NOMO-1 treated with DMSO at 0.1 percent for 48 hours (cell line): Measurements from ENCODE around the gene CDH23.

Experiments
- DNase-seq: peaks from one replicate; lab custom pipeline; 2025; ENCODE audit not compliant: unreplicated experiment; lab: John Stamatoyannopoulos, UW

The CDH23 gene

GRCh38 chr10:71671994-71672946 lies 275.6 kb downstream of the CDH23 start:
- DNase-seq: no peak

- DNase-seq: no peak
Observed at GRCh38 chr10:71675295-71675970, 278.7 kb downstream of the CDH23 start.

- no peak for DNase-seq
Observed at GRCh38 chr10:71677261-71677660, 280.5 kb downstream of the CDH23 start.

DNA sequence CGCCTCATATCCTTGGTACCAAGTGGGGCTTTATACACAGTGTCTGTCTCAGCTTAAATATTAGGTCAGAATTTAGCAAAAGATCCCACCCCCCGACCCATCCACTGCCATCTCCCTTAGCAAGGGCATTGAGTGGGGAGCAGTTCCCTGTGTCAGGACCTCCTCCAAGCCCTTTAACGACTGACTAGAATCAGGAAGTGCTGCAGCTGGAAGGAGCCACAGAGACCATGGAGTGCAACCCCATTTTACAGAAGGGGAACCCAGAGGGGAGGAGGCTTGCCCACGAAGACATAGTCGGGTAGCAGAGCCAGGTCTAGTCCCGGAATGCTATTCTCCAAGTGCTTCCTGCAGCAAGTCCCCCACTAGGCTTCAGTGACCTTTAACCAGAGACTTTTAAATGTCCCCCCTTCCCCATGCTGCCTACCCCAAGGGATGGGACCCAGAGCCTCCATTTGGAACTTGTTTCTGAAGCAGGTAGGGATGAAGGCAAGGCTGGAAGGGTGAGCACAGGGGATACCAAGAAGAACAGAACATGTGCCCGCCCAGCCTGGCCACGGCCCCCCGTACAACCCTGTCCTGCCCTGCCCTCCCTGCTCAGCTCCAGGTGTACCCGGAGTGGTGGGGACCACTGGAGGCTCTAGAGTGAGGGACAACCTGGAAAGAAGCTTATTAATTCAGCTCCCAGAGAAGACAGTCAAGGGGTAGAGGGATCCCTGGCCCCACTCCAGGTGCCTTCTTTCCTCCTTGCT lies 281.5 kb downstream of the CDH23 start:
- no peak for DNase-seq

DNA sequence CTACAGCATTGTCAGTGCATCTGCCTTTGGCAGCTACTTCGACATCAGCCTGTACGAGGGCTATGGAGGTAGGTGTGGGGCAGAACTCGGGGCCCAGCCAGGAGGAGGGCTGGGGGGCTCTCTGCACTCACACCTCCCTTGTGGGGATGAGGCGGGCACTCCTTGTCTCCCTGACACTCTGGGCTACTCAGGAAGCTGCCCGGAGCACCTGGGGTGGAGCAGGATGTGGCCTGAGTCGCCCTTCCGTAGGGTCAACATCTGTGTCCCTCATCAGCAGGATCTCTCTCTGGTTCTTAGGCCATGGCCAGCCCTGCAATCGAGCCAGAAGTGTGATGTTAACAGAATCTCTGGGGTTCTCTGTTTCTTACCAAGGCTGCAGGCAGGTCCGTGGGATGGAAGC lies 282.7 kb downstream of the CDH23 start:
- DNase-seq: no peak

GRCh38 chr10:71681977-71682376 lies 285.3 kb downstream of the CDH23 start:
- DNase-seq: no peak

DNA sequence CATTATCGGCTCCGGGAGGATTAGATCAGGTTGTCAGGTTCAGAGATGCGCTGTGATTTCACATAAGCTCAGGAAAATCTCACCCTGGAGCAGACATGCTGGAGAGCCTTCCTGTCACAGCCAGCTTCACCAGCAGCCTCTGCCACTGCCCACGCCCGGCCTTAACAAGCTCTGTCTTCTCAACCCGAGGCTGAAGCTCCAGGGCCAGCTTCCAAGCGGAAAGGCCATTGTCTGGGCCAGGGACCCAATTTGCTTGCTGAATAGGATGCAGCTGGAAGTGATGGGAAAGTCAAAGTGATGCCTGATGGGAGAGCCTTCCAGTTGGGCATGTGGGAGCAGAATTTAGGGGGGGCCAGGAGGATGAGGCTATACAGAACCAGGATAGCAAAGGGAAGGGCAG lies 286.6 kb downstream of the CDH23 start:
- no peak for DNase-seq

GRCh38 chr10:71684356-71685173 lies 287.8 kb downstream of the CDH23 start:
- peak; percentile 22 for DNase-seq

DNA sequence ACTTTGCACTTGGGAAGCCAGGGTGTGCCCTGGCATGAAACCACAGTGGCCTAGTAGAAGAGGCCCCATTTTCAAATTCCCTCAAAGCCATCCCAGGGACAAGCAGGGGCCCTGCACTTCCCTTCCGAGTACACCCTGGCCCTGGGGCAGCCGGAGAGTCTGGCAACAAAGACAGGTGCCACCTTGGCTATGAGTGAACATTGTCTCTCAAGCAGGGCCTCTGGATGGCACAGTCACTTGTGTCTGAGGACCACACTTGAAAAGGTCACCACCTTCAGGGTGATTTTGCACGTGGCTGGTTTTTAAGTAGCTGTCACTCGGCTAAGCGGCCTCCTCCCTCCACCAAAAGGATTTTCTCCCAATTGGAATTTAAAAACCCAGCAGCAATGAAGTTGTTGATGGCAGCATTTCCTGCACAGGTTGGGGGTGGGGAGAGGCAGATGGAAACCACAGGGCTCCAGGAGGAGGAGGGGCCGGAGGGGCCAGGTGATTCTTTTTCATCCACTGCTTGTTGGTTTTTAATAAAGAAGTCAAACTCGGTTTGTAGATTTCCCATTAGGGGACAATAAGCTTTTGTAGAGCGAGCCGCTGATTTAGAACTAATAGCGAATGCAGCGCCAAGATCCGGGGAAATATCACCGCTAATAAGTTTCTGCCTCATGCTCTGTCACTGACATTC lies 289.0 kb downstream of the CDH23 start:
- DNase-seq: no peak

- no peak for DNase-seq
Observed at GRCh38 chr10:71687077-71687476, 290.4 kb downstream of the CDH23 start.

DNA sequence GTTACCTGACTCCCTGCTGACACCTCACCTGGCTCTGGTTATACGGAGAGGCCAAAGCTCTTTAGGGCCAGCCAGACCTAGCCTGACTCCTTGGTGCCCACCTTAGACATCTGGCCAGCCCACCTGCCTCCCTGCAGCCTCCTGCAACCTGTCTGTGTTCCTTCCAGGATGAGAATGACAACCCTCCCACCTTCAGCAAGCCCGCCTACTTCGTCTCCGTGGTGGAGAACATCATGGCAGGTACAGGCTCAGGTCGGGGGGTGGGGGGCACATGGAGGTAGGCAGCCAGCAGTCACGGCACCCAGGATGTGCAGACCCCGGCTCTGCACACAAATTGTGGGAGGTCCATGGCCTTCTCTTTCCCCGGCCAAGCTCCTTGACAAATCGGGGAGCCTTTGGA lies 290.8 kb downstream of the CDH23 start:
- no peak for DNase-seq

- no peak for DNase-seq
Observed at GRCh38 chr10:71688256-71688655, 291.5 kb downstream of the CDH23 start.

DNA sequence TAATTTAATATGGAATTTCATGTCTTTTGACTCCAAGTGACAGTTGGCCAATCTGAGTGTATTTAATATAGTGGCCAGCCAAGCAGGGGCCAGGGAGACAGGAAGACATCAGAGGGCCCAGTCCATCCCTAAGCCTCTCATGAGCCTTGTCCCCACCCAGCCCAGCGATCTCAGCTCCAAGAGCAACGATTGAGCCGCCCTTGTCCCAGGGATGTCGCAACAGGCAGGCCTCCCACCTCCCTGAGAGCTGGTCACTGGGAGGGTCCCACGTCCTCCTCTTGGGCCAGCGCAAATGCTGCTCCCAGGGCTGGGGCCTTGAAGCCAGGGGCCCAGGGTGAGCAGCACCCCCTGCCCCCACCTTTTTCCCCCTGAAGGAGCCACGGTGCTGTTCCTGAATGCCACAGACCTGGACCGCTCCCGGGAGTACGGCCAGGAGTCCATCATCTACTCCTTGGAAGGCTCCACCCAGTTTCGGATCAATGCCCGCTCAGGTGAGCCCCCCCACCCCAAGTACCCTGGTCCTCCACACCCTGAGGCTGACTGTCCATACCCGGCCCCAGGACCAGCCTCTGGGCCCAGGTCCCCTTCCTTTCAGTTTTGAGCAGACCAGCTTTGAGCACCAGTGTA lies 293.5 kb downstream of the CDH23 start:
- no peak for DNase-seq

- DNase-seq: no peak
Observed at GRCh38 chr10:71691405-71691804, 294.7 kb downstream of the CDH23 start.

DNA sequence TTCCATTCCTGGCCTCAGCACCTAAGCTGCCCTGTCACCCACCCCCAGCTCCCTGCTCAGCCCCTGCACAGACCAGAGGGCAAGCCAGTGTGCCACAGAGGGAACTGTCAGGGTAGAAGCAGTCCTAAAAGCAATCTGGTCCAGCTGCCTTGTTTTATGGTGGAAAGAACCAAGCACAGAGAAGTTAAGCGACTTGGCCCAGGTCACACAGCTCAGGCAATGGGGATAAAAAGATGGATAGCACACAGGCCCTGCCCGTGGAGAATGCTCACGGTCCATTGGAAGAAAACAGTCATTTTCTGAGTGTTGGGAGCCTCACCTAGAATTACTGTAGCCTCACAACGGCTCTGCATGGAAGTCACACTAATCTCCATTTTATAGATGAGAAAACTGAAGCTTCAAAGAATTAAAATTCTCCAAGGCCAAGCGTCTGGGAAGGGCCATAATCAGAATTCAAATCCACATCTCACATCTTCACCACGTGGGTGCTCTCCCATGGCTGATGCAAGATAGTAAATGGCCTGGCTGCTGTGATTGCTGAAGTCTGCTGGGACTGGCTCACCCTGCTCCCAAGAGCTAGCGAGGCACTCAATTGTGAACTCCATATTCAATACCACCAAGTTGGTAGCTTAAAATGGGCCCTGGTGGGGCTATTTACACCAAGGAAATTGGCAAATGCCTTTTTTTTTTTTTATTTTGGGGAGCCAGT lies 296.0 kb downstream of the CDH23 start:
- no peak for DNase-seq

DNA sequence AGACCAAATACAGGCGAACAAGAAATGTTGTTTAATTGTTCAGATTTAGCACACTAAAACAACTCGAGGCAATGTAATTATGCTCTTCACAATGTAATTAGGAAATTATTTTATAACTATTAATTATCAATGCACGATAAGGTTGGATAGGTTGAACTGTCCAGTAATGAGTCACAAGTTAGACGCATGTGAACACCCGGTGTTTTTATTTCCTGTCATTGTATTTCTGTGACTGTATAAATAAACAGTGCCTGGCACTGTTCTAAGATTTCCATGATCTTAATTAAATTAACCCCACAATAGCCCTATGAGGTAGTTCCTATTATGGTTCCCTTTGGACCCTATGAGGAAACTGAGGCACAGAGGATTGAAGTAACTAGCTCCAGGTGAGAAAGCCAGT lies 296.7 kb downstream of the CDH23 start:
- no peak for DNase-seq

DNA sequence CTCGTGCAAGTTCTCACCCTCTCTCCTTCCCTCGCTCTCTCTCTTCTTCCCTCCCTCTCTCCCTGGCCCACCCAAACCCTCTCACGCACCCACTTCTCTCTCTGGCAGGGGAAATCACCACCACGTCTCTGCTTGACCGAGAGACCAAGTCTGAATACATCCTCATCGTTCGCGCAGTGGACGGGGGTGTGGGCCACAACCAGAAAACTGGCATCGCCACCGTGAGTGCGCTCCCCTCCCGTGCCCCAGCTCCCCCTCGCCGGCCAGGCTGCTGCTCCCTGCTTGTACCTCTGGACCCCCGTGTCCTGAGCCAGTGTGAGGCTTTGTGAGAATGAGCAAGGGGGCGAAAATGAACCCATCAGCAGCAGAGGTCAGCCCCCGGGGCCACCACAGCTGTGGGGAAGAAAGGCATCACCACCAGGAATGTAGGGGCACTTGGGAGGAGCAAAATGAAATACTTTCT lies 297.4 kb downstream of the CDH23 start:
- no peak for DNase-seq

- peak; percentile 98 for DNase-seq
Observed at GRCh38 chr10:71694567-71694968, 297.8 kb downstream of the CDH23 start.
